Fibroblast of the aortic adventitia (primary cell): ENCODE measurements around the gene BTF3L4. TPM values are rescaled to one million over a fixed set of nuclear protein-coding genes. Genes with fewer than 3 reads are reported as not detected.

Experiments
- DNase-seq: peaks from one replicate; pipeline ENCODE4 v3.0.0-alpha.2; 2010; ENCODE audit warnings: low read depth
- H3K4me3 ChIP-seq: 2 replicates; pipeline ENCODE4 v1.5.1; 2011; ENCODE audit warnings: low read depth, mild to moderate bottlenecking, control low read depth, low read length, moderate library complexity
- CTCF ChIP-seq: IDR thresholded peaks from 2 replicates; pipeline ENCODE4 v1.5.1; 2011; ENCODE audit warnings: mild to moderate bottlenecking, low read length, control low read depth, inconsistent platforms; ENCODE audit not compliant: insufficient read depth
- total RNA-seq: library from RNA; depleted of rRNA; stranded (reverse); fragments of >200 nt; gene quantifications from 2 replicates; pipeline ENCODE4 v1.2.3, GENCODE V29; 2012; ENCODE audit warnings: low replicate concordance

The BTF3L4 gene
- total RNA-seq, 1 donor = 109 TPM

- TF ChIP-seq CTCF = no peak
- no peak for DNase-seq
- H3K4me3 ChIP-seq = no peak overlapping the region
Measured at GRCh38 chr1:52125736-52126359, 69.8 kb downstream of the BTF3L4 start.

GRCh38 chr1:52127181-52128180 lies 71.4 kb downstream of the BTF3L4 start:
- no peak overlapping the region for H3K4me3 ChIP-seq
- DNase-seq = peak; percentile 83
- TF ChIP-seq CTCF = peak; percentile 80

- no peak for TF ChIP-seq CTCF
- no peak overlapping the region for H3K4me3 ChIP-seq
- DNase-seq = peak; percentile 73
Measured at GRCh38 chr1:52139817-52140540, 83.9 kb downstream of the BTF3L4 start.

Other genes with a start within 250 kb of the BTF3L4 start
- gene NRDC, start 177.6 kb upstream of the BTF3L4 start, total RNA-seq = 73.8 and 129 TPM in 2 replicates
- gene RAB3B, start 65.6 kb upstream of the BTF3L4 start, total RNA-seq = 3.6 and 63.4 TPM in 2 replicates
- gene KTI12, start 22.5 kb upstream of the BTF3L4 start, total RNA-seq = 8.5 and 12.7 TPM in 2 replicates
- gene TXNDC12, start 1.1 kb upstream of the BTF3L4 start, total RNA-seq = 44.2 and 58.8 TPM in 2 replicates
- 28.8 and 38.8 TPM in 2 replicates for gene ZFYVE9, start 85.8 kb downstream of the BTF3L4 start, total RNA-seq